ENCODE measurements around the gene PSAT1. TPM values are rescaled to one million over a fixed set of nuclear protein-coding genes. Genes with fewer than 3 reads are reported as not detected.

Gene PSAT1
- total RNA-seq, 1 experiment from 2014 or later: 24.8 TPM

DNA sequence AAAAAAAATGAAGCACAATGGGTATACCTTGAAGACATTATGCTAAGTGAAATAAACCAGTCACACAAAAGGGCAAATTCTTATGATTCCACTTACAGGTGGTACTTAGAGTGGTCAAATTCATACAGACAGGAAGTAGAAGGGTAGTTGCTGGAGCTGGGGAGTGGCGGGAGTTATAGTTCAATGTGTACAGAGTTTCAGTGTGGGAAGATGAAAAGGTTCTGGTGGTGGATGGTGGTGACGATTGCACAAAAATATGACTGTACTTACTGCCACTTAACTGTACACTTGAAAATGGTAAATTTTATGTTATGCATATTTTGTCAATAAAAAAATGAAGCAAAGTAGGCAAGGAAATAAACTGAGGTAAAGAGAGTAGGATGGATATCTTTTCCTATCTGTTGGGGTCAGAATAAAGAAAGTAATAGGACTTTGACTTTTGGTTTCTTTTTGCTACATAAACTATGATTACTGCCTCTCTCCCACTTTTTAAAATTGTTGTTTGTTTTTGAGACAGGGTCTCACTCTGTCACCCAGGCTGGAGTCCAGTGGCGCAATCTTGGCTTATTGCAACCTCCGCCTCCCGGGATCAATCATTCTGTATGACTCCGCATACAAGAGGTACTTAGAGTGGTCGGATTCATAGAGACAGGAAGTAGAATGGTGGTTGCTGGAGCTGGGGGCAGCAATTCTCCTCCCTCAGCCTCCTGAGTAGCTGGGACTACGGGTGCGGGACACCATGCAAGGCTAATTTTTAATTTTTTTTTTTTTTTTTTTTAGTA lies 4.0 kb upstream of the PSAT1 start:
- no peak for DNase-seq (ENCODE audit: low read depth)

DNA sequence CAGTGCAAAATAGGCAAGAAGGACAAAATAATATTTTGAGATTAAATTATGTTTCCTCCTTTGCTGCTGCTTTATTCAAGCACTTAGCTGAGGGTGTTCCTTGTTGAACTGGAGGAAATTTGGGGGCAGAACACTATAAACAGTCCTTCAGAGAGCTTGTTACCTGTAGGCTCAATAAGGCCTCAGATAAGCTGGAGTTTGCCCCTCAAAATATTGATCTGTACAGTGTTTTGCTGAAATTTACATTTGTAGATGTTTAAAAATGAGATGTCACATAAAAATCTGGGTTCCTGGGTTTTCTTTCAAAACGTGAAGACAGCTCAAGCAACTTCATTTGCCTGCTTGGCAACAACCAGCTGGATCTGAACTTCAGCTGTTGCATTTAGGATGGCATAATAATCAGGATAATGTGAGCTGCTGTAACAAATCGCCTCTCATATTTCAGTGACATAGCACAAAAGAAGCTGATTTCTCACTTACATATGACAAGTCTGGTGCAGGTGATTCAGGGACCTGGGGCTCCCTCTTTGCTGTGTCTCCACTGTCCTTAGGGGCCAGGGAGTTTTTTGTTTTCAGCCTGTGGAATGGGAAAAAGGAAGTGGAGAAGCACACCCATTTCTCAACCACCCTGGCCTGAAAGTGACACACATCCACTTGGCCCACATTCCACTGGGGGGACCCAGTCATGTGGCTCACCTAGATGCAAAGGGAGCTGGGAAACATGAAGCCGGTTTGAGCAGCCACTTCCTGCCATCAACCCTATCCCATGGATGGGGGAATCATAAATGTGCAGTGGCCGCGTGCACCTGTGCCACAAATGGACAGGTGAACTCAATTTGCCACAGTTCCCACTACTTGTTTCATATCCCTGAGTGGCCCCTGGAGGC lies 2.4 kb upstream of the PSAT1 start:
- DNase-seq (ENCODE audit: low read depth): no peak

DNA sequence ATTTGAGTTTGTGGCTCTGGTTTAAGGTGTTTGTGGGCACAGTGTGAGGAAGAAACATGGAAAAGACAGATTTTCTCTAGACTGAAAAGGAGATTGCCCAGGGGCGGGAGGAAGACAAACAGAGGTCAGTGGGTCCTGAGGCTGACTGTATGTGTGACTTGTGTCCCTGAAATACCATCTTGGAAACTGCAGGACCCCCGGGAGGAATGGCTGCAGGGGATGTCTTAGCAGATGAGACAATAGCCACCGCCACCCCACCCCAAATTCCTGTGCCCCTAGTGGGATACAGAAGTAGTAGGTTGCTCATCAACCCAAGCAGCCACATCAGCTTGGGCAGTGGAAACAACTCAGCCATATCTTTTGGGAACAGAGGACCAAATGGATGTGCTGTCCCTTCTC lies 1.7 kb upstream of the PSAT1 start:
- no peak for DNase-seq (ENCODE audit: low read depth)

DNA sequence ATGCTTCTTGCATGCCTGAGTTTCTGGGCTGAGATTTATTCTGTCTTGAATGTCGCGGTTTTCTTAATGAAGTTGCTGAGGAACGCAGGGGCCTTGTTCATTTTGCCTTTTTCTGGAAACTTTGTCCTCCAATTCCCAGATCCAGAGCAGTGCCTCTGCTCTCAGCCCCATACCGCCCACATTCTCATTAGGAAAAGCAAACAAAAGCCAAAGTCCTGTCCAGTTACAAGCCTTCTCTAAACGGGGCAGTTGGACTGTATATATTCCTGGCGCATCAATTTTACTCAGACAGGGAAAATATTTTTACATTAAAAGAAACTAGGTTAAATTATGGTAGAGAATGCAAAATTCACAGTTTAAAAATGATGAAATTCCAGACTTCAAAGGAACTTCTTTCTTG lies 1.2 kb upstream of the PSAT1 start:
- DNase-seq (ENCODE audit: low read depth): no peak

DNA sequence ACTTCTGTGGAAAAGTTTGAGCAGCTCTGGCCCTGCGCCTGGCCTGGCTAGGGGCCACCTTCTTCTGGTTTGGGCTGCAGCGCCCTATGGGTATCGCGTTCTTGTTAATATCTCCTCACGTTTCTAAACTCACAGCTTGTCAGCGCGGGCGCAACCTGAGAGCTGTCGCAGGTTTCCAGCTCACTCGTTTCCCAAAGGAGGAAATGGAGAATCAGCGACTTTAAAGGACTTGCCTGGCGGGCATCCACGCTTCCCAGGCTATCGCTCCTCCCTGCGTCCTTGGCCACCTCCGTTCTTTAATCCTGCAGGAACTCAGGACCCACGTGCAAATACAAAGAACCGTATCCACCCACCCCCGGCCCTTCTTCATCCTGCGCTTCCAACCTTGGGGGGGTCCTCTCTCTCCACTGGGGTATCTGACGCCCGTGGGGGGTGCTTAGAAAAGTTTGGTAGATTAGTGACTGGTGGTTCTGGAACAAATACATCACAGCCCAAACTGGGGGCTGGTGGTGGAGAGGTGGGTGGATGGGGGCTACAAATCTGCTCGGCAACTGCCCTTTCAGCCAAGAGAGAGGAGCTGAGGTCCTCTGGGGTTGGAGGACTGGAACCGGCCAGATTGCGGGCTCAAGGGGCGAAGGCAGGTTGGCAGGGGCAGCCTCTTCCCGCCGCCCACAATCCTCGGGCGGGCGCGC lies 578 bp upstream of the PSAT1 start:
- DNase-seq (ENCODE audit: low read depth): no peak

DNA sequence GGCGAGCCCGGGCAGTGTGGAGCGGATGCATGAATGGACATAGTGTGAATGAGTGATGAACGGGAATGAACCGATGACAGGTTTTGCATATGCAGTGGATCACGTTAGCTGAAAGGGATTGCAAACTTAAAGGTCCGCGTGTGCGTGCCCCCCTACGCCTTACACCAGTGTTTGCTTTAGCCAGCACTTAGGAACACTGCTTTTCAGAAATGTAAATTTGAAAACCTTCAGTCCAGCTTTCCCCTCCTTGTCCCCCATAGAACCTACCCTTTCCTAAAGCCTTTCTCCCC lies 692 bp downstream of the PSAT1 start:
- no peak for DNase-seq (ENCODE audit: low read depth)

DNA sequence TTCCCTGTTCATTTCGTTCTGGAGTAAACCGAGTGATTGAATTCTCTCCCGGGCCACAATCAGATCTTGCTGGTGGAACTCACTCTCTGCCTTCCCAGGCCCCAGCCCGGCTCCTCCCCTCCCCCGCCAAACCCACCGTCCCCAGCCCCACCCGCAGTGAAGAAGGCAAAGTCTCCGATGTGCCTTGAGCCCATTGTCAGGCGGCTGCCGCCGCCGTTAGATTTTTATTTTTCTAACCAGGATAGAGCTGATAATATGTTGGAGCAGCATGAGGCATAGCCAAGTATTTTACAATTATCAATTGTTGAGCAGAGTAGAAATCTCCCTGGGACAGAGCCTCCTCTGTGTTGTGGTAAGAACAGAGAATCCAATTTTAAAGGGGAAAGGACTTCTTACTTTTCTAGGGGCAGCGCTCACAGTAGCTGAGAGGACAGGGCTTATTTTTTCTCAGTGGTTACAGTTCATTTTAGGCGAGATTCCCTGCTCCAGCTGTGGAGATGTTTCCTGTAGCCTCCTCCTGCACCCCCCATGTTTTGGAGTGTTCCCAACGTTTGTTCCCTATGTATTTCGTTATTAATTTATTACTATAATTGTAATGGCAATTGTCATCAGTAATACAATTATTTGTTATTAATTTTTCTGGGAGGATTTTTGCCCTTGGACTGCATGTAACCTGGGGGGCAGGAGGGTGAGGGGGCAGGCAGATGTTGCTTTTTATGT lies 1.3 kb downstream of the PSAT1 start:
- DNase-seq (ENCODE audit: low read depth): no peak

DNA sequence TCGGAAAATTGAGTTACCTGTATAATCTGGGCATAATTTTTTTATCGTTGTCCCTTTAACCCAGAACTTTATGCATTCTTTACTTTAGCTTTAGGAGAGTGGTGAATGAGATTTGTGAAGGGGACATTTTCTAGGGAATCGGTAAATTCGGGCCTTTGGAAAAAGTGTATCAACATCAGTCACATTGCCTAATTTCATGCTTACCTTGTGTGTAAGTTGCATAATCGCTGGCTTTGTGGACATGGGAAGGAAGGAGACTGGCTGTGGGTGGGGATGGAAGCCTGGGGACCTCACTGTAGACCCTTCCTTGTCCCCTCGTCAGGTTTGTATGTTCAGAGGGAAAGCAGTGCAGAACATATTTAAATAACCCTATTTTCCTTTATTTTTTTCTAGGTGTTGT lies 3.3 kb downstream of the PSAT1 start:
- no peak for DNase-seq (ENCODE audit: low read depth)

DNA sequence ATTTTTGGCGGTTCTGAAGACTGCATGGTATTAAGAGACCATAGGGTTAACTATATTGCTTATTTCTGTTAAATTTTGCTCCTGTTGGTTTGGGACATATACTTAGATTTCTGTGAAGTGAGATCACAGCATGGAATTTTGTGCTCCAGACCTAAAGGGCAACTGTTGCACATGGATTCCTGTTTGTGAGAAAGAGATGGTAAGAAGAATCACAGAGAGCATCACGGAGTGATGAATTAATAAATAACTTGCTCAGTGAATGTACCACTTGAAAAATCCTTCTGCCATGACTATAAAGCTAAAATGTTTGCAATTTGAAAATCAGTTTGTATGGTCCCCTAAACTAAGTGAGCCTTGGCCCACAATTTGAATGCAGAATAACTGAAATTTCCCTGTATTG lies 4.5 kb downstream of the PSAT1 start:
- no peak for DNase-seq (ENCODE audit: low read depth)

DNA sequence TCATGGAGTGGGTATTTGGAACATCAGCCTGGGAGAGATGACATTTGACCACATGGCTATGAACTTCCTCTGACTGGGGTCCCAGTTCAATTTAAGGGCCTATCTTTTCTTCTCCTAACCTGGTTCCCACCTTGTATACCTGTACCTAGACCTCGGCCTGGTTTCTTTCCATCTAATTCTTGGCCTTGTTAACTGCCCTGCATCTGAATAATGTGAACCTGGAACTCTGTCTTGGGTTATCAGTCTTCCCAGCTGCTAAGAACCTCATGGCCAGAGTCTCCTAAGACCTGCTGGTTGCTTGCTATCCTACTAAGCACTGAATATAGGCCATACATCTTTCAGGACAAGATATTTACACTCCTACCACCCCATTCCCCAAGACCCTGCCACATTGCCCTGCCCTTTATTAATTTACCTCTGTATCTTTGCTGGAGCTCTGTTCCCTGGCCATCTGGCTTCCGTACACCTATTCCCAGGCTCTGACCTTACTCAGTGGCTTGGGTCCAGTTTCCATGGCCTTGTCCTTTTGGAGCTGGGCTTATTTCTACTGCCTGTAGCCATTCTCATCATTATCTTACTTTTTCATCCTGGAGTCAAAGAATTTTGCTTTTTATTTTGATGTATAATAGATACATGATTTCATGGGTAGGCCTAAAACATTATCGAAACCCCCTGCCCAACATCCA lies 6.6 kb downstream of the PSAT1 start:
- no peak for DNase-seq (ENCODE audit: low read depth)

DNA sequence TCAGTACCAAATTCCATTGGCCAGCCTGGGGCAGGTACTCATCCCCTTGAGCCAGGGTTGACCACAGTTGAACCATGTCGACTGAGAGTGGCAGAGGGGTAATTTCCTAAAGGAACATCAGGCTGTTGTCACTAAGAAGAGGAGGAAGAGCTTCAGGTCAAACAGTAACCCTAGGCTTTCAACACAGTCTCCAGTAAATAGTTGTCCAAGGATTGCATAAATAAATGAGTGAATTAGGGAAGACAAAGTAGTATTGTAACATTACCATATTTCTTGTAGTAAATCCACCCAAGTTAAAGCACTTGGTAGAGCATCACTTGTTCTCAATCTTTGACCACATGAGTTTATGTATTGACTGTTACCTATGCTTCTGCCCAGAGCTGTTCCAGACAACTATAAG lies 7.4 kb downstream of the PSAT1 start:
- DNase-seq (ENCODE audit: low read depth): no peak

DNA sequence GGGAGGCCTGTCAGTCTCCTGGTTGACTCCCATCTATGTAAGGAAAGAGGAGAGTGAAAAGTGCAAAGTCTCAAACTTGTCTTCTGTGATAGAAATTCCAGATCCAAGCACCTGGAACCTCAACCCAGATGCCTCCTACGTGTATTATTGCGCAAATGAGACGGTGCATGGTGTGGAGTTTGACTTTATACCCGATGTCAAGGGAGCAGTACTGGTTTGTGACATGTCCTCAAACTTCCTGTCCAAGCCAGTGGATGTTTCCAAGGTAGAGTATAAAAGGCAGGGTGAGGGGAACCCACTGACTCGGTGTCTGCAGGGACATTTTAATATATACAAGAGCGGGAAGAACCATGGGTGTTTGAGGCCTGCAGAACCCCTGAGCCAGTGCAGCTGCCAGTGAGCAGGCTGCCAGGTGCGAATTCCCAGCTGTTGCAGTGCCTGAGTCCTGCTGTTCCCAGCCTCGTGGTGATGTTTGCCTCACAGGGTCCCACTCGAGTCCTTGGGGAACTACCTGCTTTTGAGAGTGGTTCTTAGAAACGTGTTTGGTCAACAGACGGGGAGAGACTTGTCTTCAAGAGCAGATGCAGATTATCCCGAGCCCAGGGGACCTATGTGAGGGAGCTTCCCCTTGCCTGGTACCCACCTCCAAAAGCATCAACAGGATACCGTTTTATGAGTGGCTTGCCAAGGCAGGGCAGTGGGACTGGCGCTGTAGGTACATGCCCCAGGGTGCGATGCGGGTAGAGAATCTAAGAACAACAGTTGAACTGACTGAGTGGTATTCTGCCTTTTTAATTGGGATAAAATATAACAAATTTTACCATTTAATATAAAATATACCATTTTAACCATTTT lies 9.5 kb downstream of the PSAT1 start:
- no peak for DNase-seq (ENCODE audit: low read depth)

DNA sequence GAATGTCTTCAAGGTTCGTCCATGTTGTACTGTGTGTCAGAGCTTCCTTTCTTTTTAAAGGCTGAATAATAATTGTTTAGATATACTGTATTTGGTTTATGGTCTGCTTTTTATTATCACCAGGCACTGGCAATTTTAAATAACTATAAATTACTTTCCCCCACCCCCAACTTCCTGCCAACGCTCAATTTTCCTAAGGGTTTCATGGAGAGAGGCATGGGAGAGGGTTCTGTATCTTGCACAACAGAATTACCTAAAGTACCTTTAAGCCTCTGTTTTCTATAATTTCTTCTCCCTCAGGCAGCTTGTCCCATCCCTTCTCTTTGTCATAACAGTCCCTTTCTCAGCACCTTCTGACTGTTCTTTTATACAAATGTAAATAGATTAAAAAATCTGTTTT lies 10.4 kb downstream of the PSAT1 start:
- no peak for DNase-seq (ENCODE audit: low read depth)

DNA sequence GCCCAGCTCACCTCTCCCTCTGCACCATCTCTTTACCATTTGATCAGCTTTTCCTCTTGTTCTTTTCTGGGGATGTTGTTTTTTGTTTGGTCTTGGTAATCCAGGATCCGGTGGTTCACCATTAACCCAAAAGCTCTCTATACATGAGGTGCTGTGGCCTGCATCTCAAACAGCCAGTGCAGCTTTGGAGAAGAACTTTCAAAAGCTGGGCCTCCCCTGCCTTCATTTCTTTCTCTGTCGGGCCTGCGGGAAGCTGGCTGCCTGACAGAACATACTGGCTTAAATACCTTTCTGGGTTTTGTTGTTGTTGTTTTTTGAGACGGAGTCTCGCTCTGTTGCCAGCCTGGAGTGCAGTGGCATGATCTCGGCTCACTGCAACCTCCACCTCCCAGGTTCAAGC lies 12.1 kb downstream of the PSAT1 start:
- no peak for DNase-seq (ENCODE audit: low read depth)

DNA sequence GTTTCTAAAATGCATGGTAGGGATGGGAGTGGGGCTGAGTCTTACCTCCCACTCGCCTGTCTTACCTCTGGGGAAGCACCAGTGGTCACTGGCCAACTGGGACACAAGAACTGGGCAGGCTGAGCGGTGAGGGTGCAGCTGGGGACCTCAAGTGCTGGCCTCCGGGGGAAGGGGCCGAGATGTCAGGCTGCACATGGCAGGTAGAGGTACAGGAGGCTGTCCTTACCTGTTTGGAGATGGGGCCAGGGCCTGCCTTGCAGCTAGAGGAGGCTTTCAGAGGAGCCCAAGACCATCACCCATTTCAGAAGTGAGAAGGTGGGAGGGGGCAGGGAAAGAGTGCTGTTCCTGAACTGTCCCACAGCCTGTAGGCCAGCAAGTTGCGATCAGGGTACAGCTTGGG lies 14.2 kb downstream of the PSAT1 start:
- no peak for DNase-seq (ENCODE audit: low read depth)

DNA sequence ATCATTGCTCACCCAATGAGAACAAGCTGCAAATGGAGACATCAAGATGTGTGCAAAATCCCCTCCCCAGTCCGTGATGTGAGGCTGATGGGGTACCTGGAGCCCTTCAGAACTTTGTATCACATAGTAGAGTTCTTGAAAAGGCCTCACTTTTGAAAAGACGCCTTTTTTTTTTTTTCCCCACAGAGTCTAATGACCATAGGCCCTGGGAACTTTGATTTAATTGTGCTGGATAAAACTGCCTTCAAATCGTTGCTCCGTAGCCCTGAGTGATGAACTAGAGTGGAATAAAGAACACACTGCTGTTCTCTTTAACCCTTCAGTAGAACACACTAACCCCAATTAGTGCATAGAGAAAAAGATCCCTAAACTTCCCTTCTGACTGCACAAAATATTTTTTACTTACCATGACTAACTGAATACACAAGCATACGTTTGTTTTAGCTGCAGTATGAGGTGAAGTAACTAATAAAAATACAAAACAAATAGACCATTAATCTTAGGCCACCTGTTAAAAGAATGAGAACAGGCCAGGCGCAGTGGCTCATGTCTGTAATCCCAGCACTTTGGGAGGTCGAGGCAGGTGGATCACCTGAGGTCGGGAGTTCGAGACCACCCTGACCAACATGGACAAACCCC lies 15.1 kb downstream of the PSAT1 start:
- DNase-seq (ENCODE audit: low read depth): no peak

DNA sequence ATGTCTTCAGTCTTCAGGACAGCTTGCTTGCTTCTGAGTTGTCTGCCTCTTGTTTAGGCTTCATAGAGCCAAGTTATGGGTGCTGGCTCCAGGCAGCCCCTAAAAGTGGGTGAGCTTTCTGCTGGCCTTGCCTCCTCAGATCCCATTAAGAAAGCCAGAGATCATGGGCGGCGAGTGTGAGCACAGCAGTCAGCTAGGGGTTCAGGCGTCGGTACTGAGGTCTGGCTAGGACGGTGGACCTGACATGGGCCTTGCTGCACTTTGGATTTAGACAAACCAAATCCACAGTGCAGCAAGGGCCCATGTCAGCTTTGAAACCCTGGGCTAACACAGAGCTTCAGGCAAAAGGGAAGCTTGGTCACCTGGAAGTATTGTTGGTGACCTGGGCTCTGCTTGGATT lies 17.6 kb downstream of the PSAT1 start:
- no peak for DNase-seq (ENCODE audit: low read depth)

DNA sequence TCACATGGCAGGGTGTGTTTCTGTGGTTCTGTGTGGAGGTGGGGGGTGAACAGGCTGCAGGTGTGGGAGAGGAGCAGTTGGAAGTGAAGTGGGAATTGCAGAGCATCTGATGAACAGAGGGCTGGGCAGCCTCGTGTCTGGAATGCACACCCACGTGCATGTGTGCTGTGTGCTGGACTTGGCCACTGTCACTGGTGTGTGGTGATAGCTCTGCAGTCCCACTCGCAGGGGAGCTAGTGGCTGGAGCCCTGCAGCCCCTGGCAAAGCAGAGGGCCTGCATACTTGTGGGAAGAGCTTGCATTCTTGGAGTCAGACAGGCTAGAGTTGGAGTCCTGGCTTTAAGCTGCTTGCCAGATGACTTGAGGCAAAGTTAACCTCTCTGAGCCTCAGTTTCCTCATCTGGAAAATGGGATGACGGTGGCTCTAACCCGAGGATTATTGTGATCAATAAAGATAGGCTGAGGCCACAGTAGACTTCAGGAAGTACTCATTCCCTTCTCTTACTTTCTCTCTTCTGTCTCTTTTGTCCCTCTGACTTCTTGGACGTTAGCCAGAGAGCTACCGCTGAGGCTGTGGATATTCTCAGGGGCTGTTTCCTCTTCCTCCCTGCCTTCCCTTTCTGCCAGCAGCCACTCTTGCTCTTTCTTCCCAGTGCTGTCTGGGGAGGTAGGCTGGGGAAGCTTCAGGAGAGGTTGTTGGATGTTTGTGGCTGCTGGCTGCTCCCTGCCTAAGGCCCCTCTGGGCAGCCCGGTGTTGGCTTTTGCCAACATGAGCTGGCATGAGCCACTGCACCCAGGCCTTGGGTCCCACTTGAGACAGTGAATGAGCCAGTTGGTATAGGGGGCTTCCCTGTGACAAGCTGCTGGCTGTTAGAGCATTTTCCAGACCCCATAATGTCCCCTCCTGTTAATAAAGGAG lies 18.3 kb downstream of the PSAT1 start:
- no peak for DNase-seq (ENCODE audit: low read depth)

Measured in LHCN-M2 (cell line).